B cell (primary cell): ENCODE data around the gene MRAS. TPM values are rescaled to one million over a fixed set of nuclear protein-coding genes. Genes with fewer than 3 reads are reported as not detected.

Experiments used
- ATAC-seq: fragments of 200-7000 bp; cut with Tn5 transposase; one replicate; pipeline ENCODE4 v1.10.0; 2021; ENCODE audit warnings: low read depth, mild to moderate bottlenecking, moderate number of reproducible peaks, moderate library complexity
- CTCF ChIA-PET: fragments of 350-600 bp; sonication (Branson Sonifier 250); formaldehyde crosslinking; loops from one replicate; lab custom pipeline; 2021; ENCODE audit warnings: antibody characterized with exemption, inconsistent platforms; lab: Charles Lee
- POLR2A ChIA-PET: fragments of 350-600 bp; sonication (Branson Sonifier 250); formaldehyde crosslinking; loops from one replicate; lab custom pipeline; 2021; ENCODE audit warnings: antibody characterized with exemption; lab: Charles Lee
- DNase-seq: peaks from one replicate; pipeline ENCODE4 v3.0.0; 2013
- H2AFZ ChIP-seq: 2 replicates; pipeline ENCODE4 v1.6.1; 2012; ENCODE audit warnings: mild to moderate bottlenecking, low read depth, low read length; ENCODE audit not compliant: insufficient read depth, poor library complexity, severe bottlenecking
- H3K27ac ChIP-seq, 2 donors: 1 replicate in 1 of 2; 2 replicates in 1 of 2; pipeline ENCODE4 v1.5.1; 2012 to 2013; ENCODE audit warnings: low read length in 2 of 2, mild to moderate bottlenecking in 2 of 2, moderate library complexity in 1 of 2
- H3K27me3 ChIP-seq, 4 experiments: fragments of 200-600 bp in 1 of 4; sonication (generic) in 1 of 4; replicated peaks in 1 of 4; 1 replicate in 2 of 4; 2 replicates in 2 of 4; pipeline versions ENCODE4 v1.6.1 to v1.7.0; 2013 to 2016; ENCODE audit warnings: low read length in 3 of 4, mild to moderate bottlenecking in 2 of 4, mixed read lengths in 1 of 4, moderate library complexity in 1 of 4; ENCODE audit not compliant: insufficient read depth in 4 of 4, control insufficient read depth in 3 of 4; ENCODE audit errors: control extremely low read depth in 1 of 4
- H3K36me3 ChIP-seq, 2 experiments: replicated peaks in 1 of 2; 1 replicate in 1 of 2; 2 replicates in 1 of 2; pipeline versions ENCODE4 v1.6.1 to v1.7.1; 2013; ENCODE audit warnings: low read length in 1 of 2; ENCODE audit not compliant: insufficient read depth in 2 of 2, control insufficient read depth in 1 of 2; ENCODE audit errors: control extremely low read depth in 1 of 2, extremely low read depth in 1 of 2
- H3K4me1 ChIP-seq, 2 donors: fragments of 200-600 bp in 1 of 2; sonication (generic) in 1 of 2; 1 replicate in 1 of 2; 2 replicates in 1 of 2; pipeline versions ENCODE4 v1.5.1 to v1.6.1; 2013 to 2017; ENCODE audit warnings: low read length in 2 of 2; ENCODE audit not compliant: control insufficient read depth in 2 of 2, insufficient read depth in 2 of 2
- H3K4me2 ChIP-seq: replicated peaks from 2 replicates; pipeline ENCODE3; 2012; ENCODE audit warnings: mild to moderate bottlenecking, low read depth, low read length; ENCODE audit not compliant: poor library complexity, severe bottlenecking
- H3K4me3 ChIP-seq, 5 experiments: fragments of 200-600 bp in 1 of 5; sonication (generic) in 1 of 5; 1 replicate in 3 of 5; 2 replicates in 2 of 5; pipeline versions ENCODE4 v1.5.1 to v1.7.0; 2011 to 2016; ENCODE audit warnings: low read length in 4 of 5, mild to moderate bottlenecking in 4 of 5, low read depth in 2 of 5, control low read depth in 1 of 5, moderate library complexity in 1 of 5; ENCODE audit not compliant: insufficient read depth in 1 of 5; ENCODE audit errors: control extremely low read depth in 1 of 5, extremely low read depth in 1 of 5
- H3K79me2 ChIP-seq: fragments of 200-600 bp; sonication (generic); one replicate; pipeline ENCODE4 v1.6.0; 2016; ENCODE audit warnings: low read length; ENCODE audit not compliant: control insufficient read depth, insufficient read depth
- H3K9ac ChIP-seq: fragments of 200-600 bp; sonication (generic); 2 replicates; pipeline ENCODE4 v1.6.1; 2017; ENCODE audit warnings: mild to moderate bottlenecking, low read length, moderate library complexity
- H3K9me3 ChIP-seq, 3 donors: one replicate each; pipeline versions ENCODE4 v1.6.1 to v1.7.1; 2013; ENCODE audit warnings: low read length in 2 of 3; ENCODE audit not compliant: control insufficient read depth in 2 of 3, insufficient read depth in 1 of 3; ENCODE audit errors: control extremely low read depth in 1 of 3
- H4K20me1 ChIP-seq: 2 replicates; pipeline ENCODE4 v1.6.0; 2012; ENCODE audit warnings: mild to moderate bottlenecking, low read length; ENCODE audit not compliant: insufficient read depth, control insufficient read depth, poor library complexity, severe bottlenecking
- H3K27ac Mint-ChIP-seq: one replicate; pipeline ENCODE4 v1.8.0; 2021; ENCODE audit warnings: mixed read lengths
- H3K27me3 Mint-ChIP-seq: one replicate; pipeline ENCODE4 v1.8.0; 2021; ENCODE audit warnings: mixed read lengths
- H3K4me1 Mint-ChIP-seq: one replicate; pipeline ENCODE4 v1.8.0; 2021; ENCODE audit warnings: mixed read lengths
- H3K4me3 Mint-ChIP-seq: one replicate; pipeline ENCODE4 v1.8.0; 2021; ENCODE audit warnings: mixed read lengths
- H3K9me3 Mint-ChIP-seq: one replicate; pipeline ENCODE4 v1.8.0; 2022; ENCODE audit warnings: mixed read lengths; ENCODE audit not compliant: insufficient read depth
- CTCF ChIP-seq: fragments of 200-600 bp; IDR thresholded peaks from one replicate; pipeline ENCODE4 v1.8.0; 2022; ENCODE audit warnings: antibody characterized with exemption, mild to moderate bottlenecking
- EZH2 ChIP-seq: IDR thresholded peaks from 2 replicates; pipeline ENCODE4 v1.6.1; 2012; ENCODE audit warnings: borderline replicate concordance, low read depth, mild to moderate bottlenecking, moderate library complexity, low read length; ENCODE audit not compliant: insufficient read depth, poor library complexity, severe bottlenecking
- WGBS: methylation state at CpG from one replicate; pipeline ENCODE4 v1.1.5; 2013; ENCODE audit warnings: missing lambda C conversion rate; ENCODE audit not compliant: insufficient coverage; 5-methylcytosine and 5-hydroxymethylcytosine counted together
- intact Hi-C: fragments of 100-400 bp; cut with micrococcal nuclease; formaldehyde crosslinking; loops from one replicate; pipeline ENCODE4 v1.10.0; 2022
- polyA plus RNA-seq: library from polyadenylated mRNA; depleted of rRNA; stranded (reverse); fragments of >200 nt; gene quantifications from 2 replicates; pipeline ENCODE4 v1.2.3, GENCODE V29; 2012
- total RNA-seq, 2 donors: library from RNA; stranded (reverse); fragments of 120-200 nt in 1 of 2; gene quantifications; 1 replicate in 1 of 2; 2 replicates in 1 of 2; pipeline versions ENCODE4 v1.2.3 to v1.2.4, GENCODE V29; 2013 to 2022

MRAS gene
- total and polyA plus RNA-seq, 2 donors (not counting 1 experiment from before 2014, with no cell fraction given) = 0.03 to 0.22 TPM

- Histone ChIP-seq H2AFZ (no peak overlapping the region), H3K36me3 (no peaks in the 10 kb centered on the region), H3K4me2 (no peak overlapping the region), H3K4me1 (no peaks in the 10 kb centered on the region), H3K79me2 (no peaks in the 10 kb centered on the region), H3K9me3 (no peaks in the 10 kb centered on the region), H3K4me3 (no peak overlapping the region), H3K9ac (no peak overlapping the region), H3K27ac (no peak overlapping the region), H4K20me1 (no peaks in the 10 kb centered on the region), H3K27me3 (peaks cover 0 to 12% (median 4%) of the 10 kb centered on the region in 4 experiments)
- POLR2A ChIA-PET = no interaction called here
- no peak overlapping the region for H3K4me3 Mint-ChIP-seq
- CTCF ChIA-PET = no interaction called here
- ATAC-seq (no peak), DNase-seq (no peak)
- WGBS = 78% methylated on average over 3 of the region's 3 CpGs
- H3K27me3 Mint-ChIP-seq = peaks cover 41% of the 10 kb centered on the region
- H3K27ac Mint-ChIP-seq = no peak overlapping the region
- TF ChIP-seq CTCF (no peak), EZH2 (no peak)
- H3K9me3 Mint-ChIP-seq = no peaks in the 10 kb centered on the region
- peaks cover 2% of the 10 kb centered on the region for H3K4me1 Mint-ChIP-seq
- intact Hi-C loops = no loop called here
Measured at GRCh38 chr3:138440596-138440995, 92.2 kb downstream of the MRAS start.

GRCh38 chr3:138441256-138441655 is 92.9 kb downstream of the MRAS start:
- Histone ChIP-seq H3K4me2 (no peak overlapping the region), H2AFZ (no peak overlapping the region)

More at GRCh38 chr3:138441256-138441655, 92.9 kb downstream of the MRAS start:
- H3K4me3 ChIP-seq = no peak overlapping the region
- H3K79me2 ChIP-seq = no peaks in the 10 kb centered on the region
- no peak for ATAC-seq
- WGBS = 90% methylated on average over 1 of the region's 2 CpGs
- no peak for DNase-seq
- H3K9me3 Mint-ChIP-seq = no peaks in the 10 kb centered on the region
- intact Hi-C loops = no loop called here
- no peak for TF ChIP-seq CTCF
- no peak for TF ChIP-seq EZH2
- CTCF ChIA-PET = interaction anchor here (0.9 kb wide), 1 partner anchor 475 kb away, joined by 3 read pairs; no protein-coding TSS in a partner anchor
- peaks cover 0 to 7% (median 2%) of the 10 kb centered on the region in 4 experiments for H3K27me3 ChIP-seq
- H3K9ac ChIP-seq = no peak overlapping the region
- no peak overlapping the region for H3K27ac ChIP-seq
- H3K4me3 Mint-ChIP-seq = no peak overlapping the region
- peaks cover under 1% of the 10 kb centered on the region for H3K4me1 Mint-ChIP-seq
- POLR2A ChIA-PET = no interaction called here
- H4K20me1 ChIP-seq = no peaks in the 10 kb centered on the region
- H3K27me3 Mint-ChIP-seq = peaks cover 39% of the 10 kb centered on the region
- no peaks in the 10 kb centered on the region for H3K4me1 ChIP-seq
- H3K9me3 ChIP-seq = no peaks in the 10 kb centered on the region
- no peak overlapping the region for H3K27ac Mint-ChIP-seq
- no peaks in the 10 kb centered on the region for H3K36me3 ChIP-seq
